H1 (cell line): ENCODE results near the gene FGF6. TPM values are rescaled to one million over a fixed set of nuclear protein-coding genes. Genes with fewer than 3 reads are reported as not detected.
A peak's percentile ranks its signal among the peaks of the same experiment; 100 is the strongest.

ENCODE experiments used
- CTCF ChIA-PET: fragments of 300-600 bp; sonication (Branson Sonifier 250); formaldehyde crosslinking; loops from one replicate; lab custom pipeline; 2021; ENCODE audit not compliant: partially characterized antibody; lab: Charles Lee
- POLR2A ChIA-PET: fragments of 300-600 bp; sonication (Branson Sonifier 250); formaldehyde crosslinking; loops from one replicate; lab custom pipeline; 2021; ENCODE audit warnings: inconsistent platforms; ENCODE audit not compliant: partially characterized antibody; lab: Charles Lee
- DNase-seq, 2 experiments: peaks; one replicate each; pipeline versions ENCODE4 v3.0.0 to v3.0.0-alpha.2; 2010 to 2022; ENCODE audit warnings: low spot score in 2 of 2, low read depth in 1 of 2, mixed read lengths in 1 of 2
- FAIRE-seq: peaks from 2 replicates; lab custom pipeline; 2011; peaks lifted over from hg19 to GRCh38; lab: Jason Lieb, UNC
- H2AFZ ChIP-seq: 2 replicates; pipeline ENCODE4 v1.8.1; 2012; ENCODE audit warnings: low read length, inconsistent platforms
- H2AK5ac ChIP-seq: 2 replicates; pipeline ENCODE4 v1.6.1; 2013; ENCODE audit warnings: low read depth, low read length
- H2BK120ac ChIP-seq: replicated peaks from 2 replicates; pipeline ENCODE3; 2013; ENCODE audit warnings: low read depth, low read length, inconsistent platforms
- H2BK12ac ChIP-seq: 2 replicates; pipeline ENCODE4 v1.6.1; 2013; ENCODE audit warnings: low read depth, low read length
- H2BK15ac ChIP-seq: 2 replicates; pipeline ENCODE4 v1.6.1; 2013; ENCODE audit warnings: low read length
- H2BK20ac ChIP-seq: 2 replicates; pipeline ENCODE4 v1.6.1; 2013; ENCODE audit warnings: low read length
- H2BK5ac ChIP-seq: 2 replicates; pipeline ENCODE4 v1.6.1; 2013; ENCODE audit warnings: low read depth, low read length
- H3K14ac ChIP-seq: 2 replicates; pipeline ENCODE4 v1.6.1; 2013; ENCODE audit warnings: inconsistent platforms; ENCODE audit not compliant: insufficient read length
- H3K18ac ChIP-seq: 2 replicates; pipeline ENCODE4 v1.6.1; 2013; ENCODE audit warnings: low read length; ENCODE audit errors: extremely low read depth
- H3K23ac ChIP-seq: 2 replicates; pipeline ENCODE4 v1.6.1; 2013; ENCODE audit warnings: inconsistent platforms; ENCODE audit not compliant: insufficient read length
- H3K23me2 ChIP-seq: 2 replicates; pipeline ENCODE4 v1.6.1; 2013; ENCODE audit warnings: low read depth, low read length
- H3K27ac ChIP-seq: 2 replicates; pipeline ENCODE4 v1.6.1; 2011; ENCODE audit warnings: low read depth, low read length, inconsistent platforms
- H3K27me3 ChIP-seq, 4 experiments: replicated peaks in 1 of 4; 1 replicate in 1 of 4; 2 replicates in 3 of 4; pipeline versions ENCODE4 v1.6.1 to v1.8.1; 2011 to 2013; ENCODE audit warnings: low read length in 3 of 4, mild to moderate bottlenecking in 3 of 4, inconsistent platforms in 2 of 4, mixed read lengths in 2 of 4, moderate library complexity in 1 of 4; ENCODE audit not compliant: control insufficient read depth in 3 of 4, insufficient read depth in 3 of 4; ENCODE audit errors: extremely low read depth in 1 of 4
- H3K36me3 ChIP-seq, 4 experiments: 2 replicates each; pipeline versions ENCODE4 v1.6.1 to v1.8.1; 2011 to 2013; ENCODE audit warnings: mild to moderate bottlenecking in 4 of 4, low read length in 3 of 4, moderate library complexity in 2 of 4, control low read depth in 1 of 4, inconsistent platforms in 1 of 4; ENCODE audit not compliant: insufficient read depth in 4 of 4, control insufficient read depth in 2 of 4
- H3K4ac ChIP-seq: replicated peaks from 2 replicates; pipeline ENCODE3; 2013; ENCODE audit warnings: low read length, low read depth, mixed read lengths, inconsistent platforms; ENCODE audit not compliant: insufficient read length
- H3K4me1 ChIP-seq, 4 experiments: replicated peaks in 1 of 4; 1 replicate in 1 of 4; 2 replicates in 3 of 4; pipeline versions ENCODE4 v1.6.1 to v1.8.1; 2011 to 2013; ENCODE audit warnings: low read length in 3 of 4, inconsistent platforms in 2 of 4, mixed read lengths in 1 of 4; ENCODE audit not compliant: insufficient read depth in 4 of 4, control insufficient read depth in 3 of 4
- H3K4me2 ChIP-seq, 2 experiments: 2 replicates each; pipeline versions ENCODE4 v1.6.1 to v1.8.1; 2011 to 2013; ENCODE audit warnings: low read depth in 2 of 2, low read length in 2 of 2, control low read depth in 1 of 2, inconsistent platforms in 1 of 2, mild to moderate bottlenecking in 1 of 2; ENCODE audit not compliant: insufficient read depth in 1 of 2
- H3K4me3 ChIP-seq, 4 experiments: fragments of 200-600, 300-600 bp in 1 of 4; sonication (generic), shearing (Covaris generic), sonication (Bioruptor Twin) in 1 of 4; 2 replicates each; pipeline versions ENCODE4 v1.5.1 to v1.8.1; 2011 to 2016; ENCODE audit warnings: low read length in 4 of 4, low read depth in 3 of 4, control low read depth in 2 of 4, inconsistent platforms in 2 of 4, mild to moderate bottlenecking in 2 of 4, mixed read lengths in 1 of 4, moderate library complexity in 1 of 4; ENCODE audit not compliant: insufficient read depth in 2 of 4; ENCODE audit errors: extremely low read depth in 1 of 4
- H3K56ac ChIP-seq: replicated peaks from 2 replicates; pipeline ENCODE3; 2013; ENCODE audit warnings: low read depth, mild to moderate bottlenecking, mixed read lengths, low read length, inconsistent platforms; ENCODE audit not compliant: insufficient read length
- H3K79me1 ChIP-seq: 2 replicates; pipeline ENCODE4 v1.6.1; 2013; ENCODE audit warnings: low read depth, low read length, control low read depth
- H3K79me2 ChIP-seq, 2 experiments: 2 replicates each; pipeline versions ENCODE4 v1.6.1 to v1.8.1; 2012 to 2013; ENCODE audit warnings: low read length in 2 of 2, mild to moderate bottlenecking in 2 of 2, inconsistent platforms in 1 of 2; ENCODE audit not compliant: insufficient read depth in 2 of 2, control insufficient read depth in 1 of 2
- H3K9ac ChIP-seq, 4 experiments: replicated peaks in 1 of 4; 1 replicate in 1 of 4; 2 replicates in 3 of 4; pipeline versions ENCODE4 v1.6.1 to v1.8.1; 2011 to 2013; ENCODE audit warnings: low read depth in 3 of 4, low read length in 3 of 4, control low read depth in 2 of 4, mild to moderate bottlenecking in 2 of 4, moderate library complexity in 2 of 4, inconsistent platforms in 1 of 4; ENCODE audit errors: extremely low read depth in 1 of 4
- H3K9me3 ChIP-seq, 2 experiments: 2 replicates each; pipeline versions ENCODE4 v1.6.1 to v1.8.1; 2012 to 2013; ENCODE audit warnings: mild to moderate bottlenecking in 2 of 2, moderate library complexity in 2 of 2, control low read depth in 1 of 2, inconsistent platforms in 1 of 2, low read depth in 1 of 2, low read length in 1 of 2, mixed read lengths in 1 of 2; ENCODE audit not compliant: insufficient read depth in 2 of 2
- H4K20me1 ChIP-seq, 2 experiments: replicated peaks in 1 of 2; 2 replicates each; pipeline versions ENCODE3 to v1.8.1; 2011 to 2013; ENCODE audit warnings: inconsistent platforms in 2 of 2, low read length in 2 of 2, mild to moderate bottlenecking in 1 of 2; ENCODE audit not compliant: insufficient read depth in 2 of 2, control insufficient read depth in 1 of 2
- H4K5ac ChIP-seq: 2 replicates; pipeline ENCODE4 v1.6.1; 2013; ENCODE audit warnings: low read length, low read depth, mixed read lengths, inconsistent platforms; ENCODE audit not compliant: insufficient read length
- H4K8ac ChIP-seq: 2 replicates; pipeline ENCODE4 v1.8.0; 2013; ENCODE audit warnings: mild to moderate bottlenecking, moderate library complexity, low read length, inconsistent platforms; ENCODE audit not compliant: insufficient read depth; ENCODE audit errors: extremely low read depth
- H4K91ac ChIP-seq: replicated peaks from 2 replicates; pipeline ENCODE3; 2013; ENCODE audit warnings: low read length, mixed read lengths, inconsistent platforms; ENCODE audit not compliant: insufficient read length
- BRCA1 ChIP-seq: IDR thresholded peaks from 2 replicates; pipeline ENCODE4 v1.6.1; 2012; ENCODE audit warnings: low read depth, low read length, improper control_type of control experiment
- CBX8 ChIP-seq: fragments of 300-800, 300-1000 bp; sonication (generic); IDR thresholded peaks from 2 replicates; pipeline ENCODE4 v1.7.1; 2016; ENCODE audit warnings: low read depth, low read length, borderline replicate concordance
- CEBPB ChIP-seq: IDR thresholded peaks from 2 replicates; pipeline ENCODE4 v1.6.1; 2012; ENCODE audit warnings: low read depth, low read length
- CTBP2 ChIP-seq: IDR thresholded peaks from 2 replicates; pipeline ENCODE4 v1.7.0; 2011; ENCODE audit warnings: borderline replicate concordance, mild to moderate bottlenecking, moderate library complexity, mixed read lengths, low read length; ENCODE audit not compliant: insufficient read depth, insufficient read length
- EGR1 ChIP-seq: IDR thresholded peaks from 2 replicates; pipeline ENCODE4 v1.6.1; 2011; ENCODE audit warnings: low read depth, low read length, borderline replicate concordance
- EZH2 ChIP-seq: fragments of 200-600 bp; sonication (generic); IDR thresholded peaks from 2 replicates; pipeline ENCODE4 v1.7.1; 2012; ENCODE audit warnings: low read depth, mild to moderate bottlenecking, moderate library complexity, low read length, inconsistent platforms; ENCODE audit not compliant: severe bottlenecking
- GABPA ChIP-seq: IDR thresholded peaks from 2 replicates; pipeline ENCODE4 v1.6.1; 2011; ENCODE audit warnings: mild to moderate bottlenecking, low read length, moderate library complexity, borderline replicate concordance; ENCODE audit not compliant: insufficient read depth
- KDM4A ChIP-seq: IDR thresholded peaks from one replicate; pipeline ENCODE4 v1.7.1; 2012; ENCODE audit warnings: low read depth, mild to moderate bottlenecking, moderate library complexity, low read length, inconsistent platforms; ENCODE audit not compliant: severe bottlenecking
- MAFK ChIP-seq: IDR thresholded peaks from 2 replicates; pipeline ENCODE4 v1.6.1; 2012; ENCODE audit warnings: low read depth, mild to moderate bottlenecking, improper control_type of control experiment, low read length
- POU5F1 ChIP-seq: IDR thresholded peaks from 2 replicates; pipeline ENCODE4 v1.6.1; 2011; ENCODE audit warnings: low read depth, mild to moderate bottlenecking, low read length, moderate library complexity
- TEAD4 ChIP-seq: IDR thresholded peaks from 2 replicates; pipeline ENCODE4 v1.6.1; 2012; ENCODE audit warnings: low read depth, low read length, inconsistent platforms, mixed read lengths
- ZNF274 ChIP-seq: IDR thresholded peaks from 2 replicates; pipeline ENCODE4 v1.7.0; 2012; ENCODE audit warnings: low read length, borderline replicate concordance; ENCODE audit errors: extremely low read depth
- WGBS, 2 experiments: shearing (Covaris generic) in 1 of 2; methylation state at CpG; one replicate each; pipeline versions ENCODE4 v1.1.6 to v1.1.7; 2013 to 2015; ENCODE audit warnings: low lambda C conversion rate in 2 of 2, mixed read lengths in 2 of 2, inconsistent platforms in 1 of 2, low coverage in 1 of 2, missing lambda C conversion rate in 1 of 2; ENCODE audit not compliant: insufficient replicate concordance in 2 of 2, insufficient coverage in 1 of 2, insufficient read length in 1 of 2; ENCODE audit errors: extremely low coverage in 1 of 2, missing lambda C conversion rate in 1 of 2; 5-methylcytosine and 5-hydroxymethylcytosine counted together
- polyA plus RNA-seq, 7 experiments: library from polyadenylated mRNA; depleted of rRNA in 3 of 7; stranded (reverse) in 5 of 7; unstranded in 2 of 7; fragments of >200 nt in 5 of 7; fragments of 200-250 nt in 2 of 7; gene quantifications; 1 replicate in 5 of 7; 2 replicates in 1 of 7; 4 replicates in 1 of 7; pipeline versions ENCODE4 v1.2.1 to v1.2.3, GENCODE V29; 2011 to 2013; ENCODE audit warnings: missing spikeins in 2 of 7, mixed read lengths in 2 of 7
- total RNA-seq: library from RNA; stranded (reverse); fragmentation: NEBNext Ultra II Directional; extraction: Animal tissue kit (Norgen Biotek cat#: 25700); gene quantifications from 2 replicates; pipeline ENCODE4 v1.2.1, GENCODE V29; 2021

Gene FGF6
- total and polyA plus RNA-seq, 2 of the 8 experiments (the other 6 are each of a cell fraction or from before 2014, with no cell fraction given), result not detected

DNA sequence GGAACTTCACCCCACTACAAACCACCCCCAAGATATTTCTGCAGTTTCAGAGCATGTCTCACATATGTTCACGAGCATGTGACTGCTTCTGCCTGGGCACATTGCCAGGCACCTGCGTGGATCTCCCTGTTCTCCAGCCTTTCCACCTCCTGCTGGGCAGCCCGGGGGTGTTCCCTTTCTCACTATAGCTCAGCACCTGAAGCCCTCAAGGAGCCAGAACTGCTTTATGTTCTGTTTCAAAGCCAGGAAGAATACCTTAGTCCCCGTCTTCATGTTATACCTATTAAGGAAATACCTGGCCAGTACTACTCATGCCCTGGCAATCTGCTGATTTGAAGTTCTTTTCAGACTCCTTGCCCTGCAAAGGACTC lies 4.2 kb upstream of the FGF6 start:
- no peak for TF ChIP-seq CBX8
- no peak for TF ChIP-seq EGR1
- TF ChIP-seq POU5F1, result no peak
- TF ChIP-seq ZNF274, result no peak
- TF ChIP-seq BRCA1, result no peak
- no peak for TF ChIP-seq EZH2
- no peak for TF ChIP-seq MAFK
- no peak for TF ChIP-seq GABPA
- no peak for TF ChIP-seq CEBPB
- no peak for TF ChIP-seq TEAD4
- TF ChIP-seq CTBP2, result no peak
- TF ChIP-seq KDM4A, result no peak
- TF ChIP-seq, all 59 proteins: peak for 0
- no peak overlapping the region; a peak in 1 of 8 replicates for H3K4me3 ChIP-seq
- H4K20me1 ChIP-seq, result no peaks in the 10 kb centered on the region
- peaks cover 9 to 27% (median 19%) of the 10 kb centered on the region in 4 experiments for H3K4me1 ChIP-seq
- H2BK15ac ChIP-seq, result peak overlapping the region; percentile 76; the same call in 1 of the 2 replicates
- H3K23ac ChIP-seq, result no peak overlapping the region
- no peak for FAIRE-seq
- H3K9ac ChIP-seq, result no peak overlapping the region
- H3K18ac ChIP-seq, result peak overlapping the region; percentile 39; the same call in 1 of the 2 replicates
- no peaks in the 10 kb centered on the region for H3K9me3 ChIP-seq
- no peaks in the 10 kb centered on the region for H3K79me1 ChIP-seq
- H2BK20ac ChIP-seq, result peak overlapping the region; percentile 57; the same call in 1 of the 2 replicates
- CTCF ChIA-PET, result interaction anchor here (1.1 to 1.4 kb wide), 4 partner anchors 27 to 77 kb away, joined by 3 to 5 read pairs (median 5); no protein-coding TSS in a partner anchor
- POLR2A ChIA-PET, result interaction anchor here (1.2 to 3.9 kb wide), 2 partner anchors 9 to 37 kb away, joined by 3 to 19 read pairs; no protein-coding TSS in a partner anchor
- no peak overlapping the region for H4K8ac ChIP-seq
- H2AK5ac ChIP-seq, result no peak overlapping the region; the same call in 1 of the 2 replicates
- no peak overlapping the region for H2AFZ ChIP-seq
- peak overlapping the region; percentile 27; the same call in 1 of the 2 replicates for H2BK5ac ChIP-seq
- no peak overlapping the region for H3K27ac ChIP-seq
- WGBS, 2 experiments, result 65% methylated on average over 4 of the region's 4 CpGs; no CpG with 5 or more reads in 1 of the 2 experiments
- H3K4me2 ChIP-seq, result peak overlapping the region in 1 of 2 experiments; percentile 45; a peak in 3 of 4 replicates
- no peaks in the 10 kb centered on the region for H3K27me3 ChIP-seq
- H3K23me2 ChIP-seq, result no peaks in the 10 kb centered on the region
- H3K4ac ChIP-seq, result peak overlapping the region; percentile 6
- H3K14ac ChIP-seq, result no peak overlapping the region
- H4K5ac ChIP-seq, result no peak overlapping the region
- peak overlapping the region; percentile 36 for H4K91ac ChIP-seq
- H3K79me2 ChIP-seq, result no peaks in the 10 kb centered on the region
- no peak overlapping the region for H3K56ac ChIP-seq
- H2BK120ac ChIP-seq, result peak overlapping the region; percentile 16
- no peaks in the 10 kb centered on the region for H3K36me3 ChIP-seq
- H2BK12ac ChIP-seq, result peak overlapping the region; percentile 62; the same call in 1 of the 2 replicates
- no peak for DNase-seq
